VCaP (cell line): ENCODE data around the gene ZBTB9.

ENCODE experiments used
- H3K27ac ChIP-seq: fragments of 450-650 bp; 2 replicates; pipeline ENCODE4 v1.5.1; 2017
- TF ChIP-seq, protein P1 (sequence below): fragments of 450-650 bp; conservative IDR thresholded peaks from 2 replicates; pipeline ENCODE4 v1.5.1; 2017; ENCODE audit warnings: mild to moderate bottlenecking, moderate library complexity

Gene ZBTB9

DNA sequence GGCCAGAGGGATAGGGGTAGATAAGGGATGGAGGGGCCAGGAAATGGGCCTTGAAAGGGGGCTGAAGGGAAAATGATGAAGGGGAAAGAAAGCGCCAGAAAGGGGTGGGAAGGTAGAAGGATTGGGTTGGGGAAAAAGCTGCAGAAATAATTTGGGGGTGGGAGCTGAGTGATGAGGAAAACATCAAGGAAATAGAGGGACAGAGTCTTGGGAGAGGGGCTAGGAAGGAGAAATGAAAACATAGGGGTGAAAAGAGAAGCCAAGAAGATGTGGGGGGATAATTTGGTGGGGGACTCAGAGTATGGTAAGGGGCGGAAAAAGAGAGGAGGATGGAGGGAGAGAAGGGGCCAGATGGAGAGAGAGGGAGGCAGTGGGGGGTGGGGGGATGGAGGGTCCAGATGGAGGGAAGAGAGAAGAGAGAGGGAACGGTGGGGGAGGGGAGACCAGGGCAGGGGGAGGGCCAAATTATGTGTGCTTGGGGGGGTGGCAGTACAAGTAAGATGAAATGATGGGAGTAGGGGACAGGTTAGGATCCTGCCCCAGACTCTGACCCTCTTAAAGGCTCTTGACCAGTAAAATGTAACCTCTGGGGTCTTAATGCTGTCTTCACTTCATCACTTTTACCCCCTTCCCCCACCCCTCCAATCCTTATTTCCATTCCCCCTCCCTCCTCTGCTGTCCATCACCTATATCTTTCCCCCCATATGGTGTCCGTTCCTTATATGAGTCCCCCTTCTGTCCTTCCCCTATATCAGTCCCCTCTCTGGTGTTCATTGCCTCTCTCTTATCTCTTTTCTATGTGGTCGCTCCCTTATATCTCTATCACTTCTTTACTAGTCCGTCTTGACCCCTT, 33.7 kb upstream of the ZBTB9 start:
- H3K27ac ChIP-seq, result peak overlapping the region; percentile 94; the same call in 1 of the 2 replicates
- TF ChIP-seq, protein P1, sequence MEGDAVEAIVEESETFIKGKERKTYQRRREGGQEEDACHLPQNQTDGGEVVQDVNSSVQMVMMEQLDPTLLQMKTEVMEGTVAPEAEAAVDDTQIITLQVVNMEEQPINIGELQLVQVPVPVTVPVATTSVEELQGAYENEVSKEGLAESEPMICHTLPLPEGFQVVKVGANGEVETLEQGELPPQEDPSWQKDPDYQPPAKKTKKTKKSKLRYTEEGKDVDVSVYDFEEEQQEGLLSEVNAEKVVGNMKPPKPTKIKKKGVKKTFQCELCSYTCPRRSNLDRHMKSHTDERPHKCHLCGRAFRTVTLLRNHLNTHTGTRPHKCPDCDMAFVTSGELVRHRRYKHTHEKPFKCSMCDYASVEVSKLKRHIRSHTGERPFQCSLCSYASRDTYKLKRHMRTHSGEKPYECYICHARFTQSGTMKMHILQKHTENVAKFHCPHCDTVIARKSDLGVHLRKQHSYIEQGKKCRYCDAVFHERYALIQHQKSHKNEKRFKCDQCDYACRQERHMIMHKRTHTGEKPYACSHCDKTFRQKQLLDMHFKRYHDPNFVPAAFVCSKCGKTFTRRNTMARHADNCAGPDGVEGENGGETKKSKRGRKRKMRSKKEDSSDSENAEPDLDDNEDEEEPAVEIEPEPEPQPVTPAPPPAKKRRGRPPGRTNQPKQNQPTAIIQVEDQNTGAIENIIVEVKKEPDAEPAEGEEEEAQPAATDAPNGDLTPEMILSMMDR, result no peak

DNA sequence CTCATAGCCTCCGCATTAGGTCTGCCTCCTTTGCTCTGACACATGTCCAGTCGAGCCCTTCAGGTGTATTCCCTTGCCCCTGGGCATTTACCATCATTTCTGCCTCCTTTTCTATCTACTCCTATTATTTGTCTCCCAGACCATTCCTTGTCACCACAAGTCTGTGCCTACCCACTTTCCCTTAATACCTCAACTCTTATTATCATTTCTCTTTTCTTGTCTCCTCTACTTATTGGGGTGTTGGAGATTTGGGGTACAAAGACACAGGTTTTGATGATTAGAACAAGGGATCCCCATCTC, 33.1 kb upstream of the ZBTB9 start:
- H3K27ac ChIP-seq, result no peak overlapping the region

DNA sequence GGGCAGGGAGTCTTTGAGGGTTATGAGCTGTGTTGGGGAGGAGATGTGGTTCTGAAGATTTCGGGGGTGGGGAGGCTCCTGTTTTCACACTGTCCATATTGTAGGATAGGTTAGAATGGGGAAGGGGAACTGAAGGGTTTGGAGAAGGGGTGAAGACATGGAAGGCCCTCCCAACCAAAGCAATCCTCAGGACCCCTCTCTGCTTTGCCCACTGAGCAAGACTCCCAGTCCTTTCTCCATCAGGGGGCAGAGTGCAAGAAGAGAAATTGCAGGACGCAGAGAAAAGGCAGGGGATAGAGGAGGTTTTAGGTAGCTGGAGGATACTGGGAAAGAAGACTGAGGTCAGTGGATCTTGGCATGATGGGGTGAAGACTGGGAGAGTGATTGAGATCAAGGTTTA, 30.6 kb upstream of the ZBTB9 start:
- peak overlapping the region; percentile 92 for H3K27ac ChIP-seq
- TF ChIP-seq, protein P1, result no peak

More for the DNA sequence above, 33.1 kb upstream of the ZBTB9 start:
- TF ChIP-seq, protein P1, result no peak

DNA sequence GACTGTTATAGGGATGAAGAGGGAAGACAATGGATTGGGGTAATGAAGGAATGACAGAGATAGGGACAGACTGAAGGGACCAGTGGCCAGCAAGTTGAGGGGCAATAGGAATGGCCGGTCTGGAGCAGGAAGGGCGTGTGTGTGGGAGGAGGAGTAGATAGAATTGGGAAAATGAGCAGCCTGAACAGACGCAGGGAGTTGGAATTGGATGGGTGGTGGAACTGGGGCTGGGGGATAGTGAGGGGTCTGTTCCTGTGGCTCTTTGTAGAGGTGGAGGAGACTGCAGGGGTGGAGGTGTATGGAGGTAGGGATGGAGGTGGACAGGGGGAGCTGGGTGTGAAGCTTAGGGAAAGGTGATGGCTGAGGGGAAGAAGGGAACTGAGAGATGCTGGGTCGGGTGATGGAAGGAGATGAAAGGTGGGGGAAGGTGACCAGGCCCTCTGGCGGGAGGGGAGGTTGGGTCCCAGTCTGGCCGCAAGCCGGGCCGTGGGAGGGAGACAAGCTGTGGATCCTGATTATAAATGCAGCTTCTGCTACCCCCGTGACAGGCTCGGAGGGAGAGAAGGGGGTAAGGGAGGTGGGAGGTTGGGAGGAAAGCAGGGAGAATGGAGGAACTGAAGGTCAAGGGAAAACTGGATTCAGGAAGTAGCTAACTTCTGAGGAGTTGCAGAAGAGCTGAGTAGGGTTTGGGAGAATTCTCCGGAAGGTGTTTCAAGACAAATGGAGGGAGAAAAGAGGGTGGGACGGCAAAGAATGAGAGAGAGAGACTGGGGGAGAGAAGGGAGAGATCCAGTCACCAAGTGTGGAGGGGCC, 29.3 kb upstream of the ZBTB9 start:
- peak overlapping the region; percentile 92 for H3K27ac ChIP-seq
- TF ChIP-seq, protein P1, result no peak

DNA sequence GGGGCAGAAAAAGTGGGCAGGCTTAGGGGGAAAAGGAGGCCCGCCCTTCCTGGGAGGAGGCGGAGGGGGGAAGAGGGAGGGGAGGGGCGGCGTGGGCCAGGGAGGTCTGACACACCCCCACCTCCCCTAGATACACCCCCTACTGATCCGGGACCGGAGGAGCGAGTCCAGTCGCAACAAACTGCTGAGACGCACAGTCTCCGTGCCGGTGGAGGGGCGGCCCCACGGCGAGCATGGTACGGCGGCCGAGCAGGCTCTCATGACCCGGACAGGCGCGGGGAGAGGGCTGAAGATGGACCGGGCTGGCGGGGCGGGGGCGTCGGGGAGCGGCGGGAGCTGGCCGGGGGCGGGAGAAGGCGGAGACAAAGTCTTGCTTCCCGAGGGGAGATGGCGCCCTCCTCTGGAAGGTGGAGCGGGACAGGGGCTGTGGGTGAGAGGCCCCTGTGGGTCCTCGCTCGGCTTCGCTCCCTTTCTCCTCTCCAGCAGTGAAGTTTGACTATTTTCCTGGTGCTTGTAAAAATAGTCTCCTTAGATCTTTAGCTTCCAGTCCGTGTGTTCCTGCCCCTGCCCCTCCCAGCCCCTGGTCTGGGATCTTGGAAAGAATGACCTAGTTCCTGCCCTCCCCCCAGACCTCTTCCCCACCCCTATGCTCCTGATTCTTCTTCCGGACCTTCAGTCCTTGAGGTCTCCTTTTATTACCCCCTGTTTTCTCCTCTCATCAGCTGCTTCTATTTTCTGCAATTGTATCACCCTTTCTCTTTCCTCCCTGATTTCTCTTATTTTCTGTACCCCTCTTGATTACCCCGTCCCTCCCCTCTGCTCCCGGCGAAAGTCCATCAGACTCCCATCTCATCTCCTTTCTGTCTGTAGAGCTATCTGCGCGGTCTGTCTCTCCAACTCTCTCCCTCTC, 28.5 kb upstream of the ZBTB9 start:
- TF ChIP-seq, protein P1, result peak; percentile 88
- peak overlapping the region; percentile 92 for H3K27ac ChIP-seq

DNA sequence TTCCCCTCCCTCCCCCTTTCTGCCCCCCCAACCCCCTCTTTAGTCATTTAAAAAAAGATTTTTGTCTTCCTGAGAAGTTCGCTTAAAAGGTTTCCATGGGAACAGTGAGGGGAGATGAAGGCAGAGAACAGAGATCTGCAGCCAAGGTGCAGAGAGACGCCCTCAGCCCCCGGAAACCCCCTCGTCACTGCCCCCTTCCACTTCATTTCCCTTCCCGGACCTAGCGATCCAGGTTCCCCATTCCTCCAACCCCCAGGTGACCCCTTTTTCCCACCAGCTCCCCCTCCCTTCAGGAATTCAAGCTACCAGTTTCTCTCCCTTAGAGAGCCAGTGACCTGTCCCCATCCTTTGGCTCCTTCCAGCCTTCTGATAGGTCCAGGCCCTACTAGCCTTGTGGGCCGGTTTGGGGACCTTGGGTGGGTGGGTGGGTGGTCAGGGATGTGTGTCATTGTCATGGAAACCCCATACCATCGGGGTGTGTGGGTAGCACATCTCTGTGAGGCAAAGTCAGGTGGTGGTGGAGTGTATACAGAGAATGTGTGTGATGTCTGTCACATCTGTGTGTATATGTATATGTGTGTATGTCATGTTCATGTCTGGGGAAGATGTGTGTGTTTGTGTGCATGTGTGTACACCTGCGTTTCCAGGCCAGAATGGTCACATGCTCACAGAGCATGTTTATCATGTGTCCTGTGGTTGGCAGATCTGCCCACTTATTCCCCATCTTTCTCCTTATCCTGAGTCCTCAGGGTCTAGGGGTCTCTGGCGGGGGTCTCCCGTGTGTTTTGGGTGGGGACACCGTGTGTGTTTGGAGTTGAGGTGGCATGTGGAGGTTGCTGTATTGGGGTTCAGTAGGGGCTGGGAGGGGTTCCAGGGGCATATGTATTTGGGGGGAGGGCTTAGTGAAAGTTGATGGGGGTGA, 27.5 kb upstream of the ZBTB9 start:
- peak overlapping the region; percentile 92 for H3K27ac ChIP-seq
- TF ChIP-seq, protein P1, result no peak
